Mesodermal cell (in vitro differentiated cells): ENCODE data around the gene GAGE1.

Experiments used
- H3K27ac ChIP-seq: 2 replicates; pipeline ENCODE4 v1.7.0; 2013; ENCODE audit warnings: mild to moderate bottlenecking, low read depth, low read length, moderate library complexity; ENCODE audit not compliant: severe bottlenecking
- H3K36me3 ChIP-seq: 2 replicates; pipeline ENCODE4 v1.7.1; 2013; ENCODE audit warnings: mild to moderate bottlenecking, low read length, moderate library complexity; ENCODE audit not compliant: control insufficient read depth, insufficient read depth
- H3K4me1 ChIP-seq: one replicate; pipeline ENCODE4 v1.7.1; 2013; ENCODE audit warnings: mild to moderate bottlenecking, low read length; ENCODE audit not compliant: insufficient read depth, control insufficient read depth, poor library complexity, severe bottlenecking
- H3K4me3 ChIP-seq: 2 replicates; pipeline ENCODE4 v1.7.0; 2013; ENCODE audit warnings: low read length, control low read depth, mild to moderate bottlenecking; ENCODE audit not compliant: insufficient read depth, poor library complexity, severe bottlenecking; ENCODE audit errors: extremely low read depth
- H3K9me3 ChIP-seq: 2 replicates; pipeline ENCODE4 v1.7.1; 2013; ENCODE audit warnings: mild to moderate bottlenecking, low read length, moderate library complexity; ENCODE audit not compliant: control insufficient read depth
- WGBS, 2 experiments: methylation state at CpG; one replicate each; pipeline ENCODE4 v1.1.5; 2013; ENCODE audit warnings: missing lambda C conversion rate in 2 of 2; ENCODE audit not compliant: insufficient coverage in 2 of 2; 5-methylcytosine and 5-hydroxymethylcytosine counted together

Gene GAGE1

DNA sequence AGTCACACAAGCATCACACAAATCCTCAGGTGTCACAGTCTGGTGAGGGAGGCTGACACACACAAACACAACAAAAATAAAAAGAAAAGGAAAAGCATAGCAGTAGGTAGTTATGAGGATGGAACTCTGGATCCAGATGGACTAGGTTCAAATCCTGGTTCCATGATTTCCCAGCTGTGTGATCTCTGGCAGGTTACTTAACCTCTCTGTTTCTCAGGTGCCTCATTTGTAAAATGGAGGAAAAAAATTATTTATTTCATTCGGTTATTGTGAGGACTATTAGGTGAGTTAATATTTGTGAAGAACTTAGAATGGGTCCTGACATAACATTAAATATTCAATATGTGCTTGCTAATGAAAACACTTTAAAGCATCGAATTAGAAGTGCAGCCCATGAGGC, 19.8 kb downstream of the GAGE1 start:
- Histone ChIP-seq H3K4me1 (no peaks in the 10 kb centered on the region), H3K4me3 (no peak overlapping the region), H3K36me3 (no peaks in the 10 kb centered on the region), H3K27ac (no peak overlapping the region), H3K9me3 (no peaks in the 10 kb centered on the region)
- WGBS, 2 experiments, result no CpG with 5 or more reads among the region's 2 CpGs

DNA sequence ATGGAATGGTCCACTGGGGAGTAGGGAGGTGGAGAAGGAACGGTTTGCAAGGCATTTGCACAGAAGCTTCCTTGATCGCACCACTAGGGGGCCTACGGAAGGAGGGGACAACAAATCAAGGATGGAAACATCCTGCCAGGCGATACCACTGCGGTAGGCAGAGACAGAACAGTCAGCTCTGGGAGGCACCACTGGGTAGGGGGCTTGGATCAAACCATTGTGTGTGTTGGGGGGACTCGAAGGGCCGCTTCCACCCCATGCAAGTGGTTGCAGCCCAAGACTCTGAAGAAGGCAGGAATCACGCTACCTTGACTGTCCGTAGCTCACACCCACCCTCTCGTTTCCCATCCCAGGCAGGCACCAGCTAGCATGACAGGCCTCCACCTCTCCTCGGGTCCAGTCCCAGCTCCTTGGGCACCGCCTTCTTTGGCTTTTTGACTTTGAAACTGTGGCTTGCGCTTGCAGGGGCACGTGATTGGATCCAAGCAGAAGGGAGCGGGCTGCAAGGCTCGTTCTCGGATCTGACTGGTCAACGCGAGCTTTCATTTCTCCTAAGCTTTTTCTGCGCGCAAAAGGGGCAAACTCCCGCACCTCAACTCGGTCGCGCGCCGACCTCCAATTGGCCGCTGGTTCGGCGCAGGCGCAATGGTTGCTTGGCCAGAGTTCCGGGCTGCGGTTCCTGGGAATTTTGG, 28.4 kb downstream of the GAGE1 start:
- WGBS, 2 experiments, result 89 to 92% methylated on average over 17 to 19 of the region's 33 CpGs
- Histone ChIP-seq H3K27ac (no peak overlapping the region), H3K4me3 (no peak overlapping the region)

DNA sequence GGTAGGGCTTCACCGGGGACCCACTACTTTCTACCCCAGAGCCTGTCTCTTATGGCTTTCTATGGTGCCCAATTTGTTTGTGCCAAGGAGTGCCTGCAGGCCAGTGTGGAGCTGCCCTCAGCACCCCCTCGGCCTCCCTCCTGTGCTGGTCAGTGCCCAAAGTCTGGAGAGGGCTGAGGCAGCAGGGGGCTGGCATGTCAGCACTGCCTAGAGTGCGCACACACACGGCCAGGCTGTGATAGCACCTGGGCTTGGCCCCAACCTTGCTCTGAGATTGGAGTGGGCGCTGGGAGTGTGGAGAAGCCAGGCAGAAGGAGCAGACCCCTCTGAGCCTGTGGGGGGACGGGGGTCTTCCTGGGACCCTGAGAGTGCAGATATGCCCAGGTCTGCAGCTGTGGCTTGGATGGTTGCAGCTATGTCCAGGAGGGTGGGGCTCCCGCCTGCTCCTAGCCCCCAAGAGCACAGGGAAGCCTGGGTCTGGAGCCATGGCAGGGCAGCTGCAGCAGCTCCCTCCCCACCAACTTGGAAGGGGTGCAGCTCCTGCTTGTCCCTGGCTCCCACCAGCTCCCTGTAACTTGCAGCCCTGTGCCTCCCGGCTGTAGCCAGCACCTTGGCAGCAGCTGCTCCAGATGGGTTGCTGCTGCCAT, 46.3 kb downstream of the GAGE1 start:
- Histone ChIP-seq H3K27ac (no peak overlapping the region), H3K36me3 (no peaks in the 10 kb centered on the region), H3K9me3 (no peaks in the 10 kb centered on the region), H3K4me3 (no peak overlapping the region), H3K4me1 (no peaks in the 10 kb centered on the region)
- WGBS, 2 experiments, result 100% methylated on average over 1 to 2 of the region's 8 CpGs

More for the DNA sequence above, 28.4 kb downstream of the GAGE1 start:
- H3K36me3 ChIP-seq, result no peaks in the 10 kb centered on the region
- H3K4me1 ChIP-seq, result no peaks in the 10 kb centered on the region
- no peaks in the 10 kb centered on the region for H3K9me3 ChIP-seq

DNA sequence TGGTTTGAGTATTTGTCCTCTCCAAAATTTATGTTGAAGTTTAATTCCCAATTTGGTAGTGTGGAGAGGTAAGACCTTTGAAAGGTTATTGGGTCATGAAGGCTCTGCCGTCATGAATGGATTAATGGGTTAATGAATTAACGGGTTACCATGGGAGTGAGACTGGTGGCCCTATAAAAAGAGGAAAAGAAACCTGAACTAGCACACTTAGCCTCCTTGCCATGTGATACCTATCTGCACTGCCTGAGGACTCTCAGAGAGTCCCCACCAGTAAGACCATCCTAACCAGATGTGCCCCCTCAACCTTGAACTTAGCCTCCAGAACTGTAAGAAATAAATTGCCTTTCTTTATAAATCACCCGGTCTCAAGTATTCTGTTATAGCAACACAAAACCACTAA, 57.7 kb downstream of the GAGE1 start:
- H3K4me1 ChIP-seq, result no peaks in the 10 kb centered on the region
- H3K9me3 ChIP-seq, result no peaks in the 10 kb centered on the region
- no peak overlapping the region for H3K27ac ChIP-seq
- WGBS, 2 experiments, result 93 to 100% methylated on average over 1 to 2 of the region's 3 CpGs
- H3K4me3 ChIP-seq, result no peak overlapping the region
- H3K36me3 ChIP-seq, result no peaks in the 10 kb centered on the region
